Activated CD8-positive, alpha-beta memory T cell treated with anti-CD3 and anti-CD28 coated beads, Interleukin-2, amount 10 ng/mL, durations not matched to agents 7 days and 5 days (primary cell): ENCODE data around the gene ADI1. TPM values are rescaled to one million over a fixed set of nuclear protein-coding genes. Genes with fewer than 3 reads are reported as not detected.
"Not testable (repeated sequence)": the region's sequence is repeated elsewhere in the genome, so short reads cannot be mapped to it uniquely, and the experiment has no call there.

Experiments
- ATAC-seq: fragments of 150-1000 bp; cut with Tn5 transposase; one replicate; pipeline ENCODE4 v1.10.0; 2021; ENCODE audit warnings: moderate library complexity
- CTCF ChIA-PET: fragments of 350-600 bp; sonication (Branson Sonifier 250); formaldehyde crosslinking; loops from one replicate; lab custom pipeline; 2021; ENCODE audit warnings: antibody characterized with exemption; lab: Charles Lee
- DNase-seq: peaks from one replicate; pipeline ENCODE4 v3.0.0-alpha.2; 2020
- H3K27ac Mint-ChIP-seq: one replicate; pipeline ENCODE4 v1.8.0; 2021; ENCODE audit warnings: mild to moderate bottlenecking, mixed read lengths
- H3K27me3 Mint-ChIP-seq: one replicate; pipeline ENCODE4 v1.8.0; 2021; ENCODE audit warnings: mixed read lengths
- H3K36me3 Mint-ChIP-seq: one replicate; pipeline ENCODE4 v1.8.0; 2021; ENCODE audit warnings: mild to moderate bottlenecking, mixed read lengths
- H3K4me1 Mint-ChIP-seq: one replicate; pipeline ENCODE4 v1.8.0; 2021; ENCODE audit warnings: mixed read lengths
- H3K4me3 Mint-ChIP-seq: one replicate; pipeline ENCODE4 v1.8.0; 2021; ENCODE audit warnings: mild to moderate bottlenecking, moderate library complexity, mixed read lengths
- H3K9me3 Mint-ChIP-seq: one replicate; pipeline ENCODE4 v1.8.0; 2022; ENCODE audit warnings: low read depth, mixed read lengths
- total RNA-seq, 2 experiments: library from RNA; stranded (reverse); gene quantifications; one replicate each; pipeline ENCODE4 v1.2.3, GENCODE V29; 2021

Gene ADI1
- total RNA-seq, 2 experiments from 2014 or later = 15.0 to 16.6 TPM

DNA sequence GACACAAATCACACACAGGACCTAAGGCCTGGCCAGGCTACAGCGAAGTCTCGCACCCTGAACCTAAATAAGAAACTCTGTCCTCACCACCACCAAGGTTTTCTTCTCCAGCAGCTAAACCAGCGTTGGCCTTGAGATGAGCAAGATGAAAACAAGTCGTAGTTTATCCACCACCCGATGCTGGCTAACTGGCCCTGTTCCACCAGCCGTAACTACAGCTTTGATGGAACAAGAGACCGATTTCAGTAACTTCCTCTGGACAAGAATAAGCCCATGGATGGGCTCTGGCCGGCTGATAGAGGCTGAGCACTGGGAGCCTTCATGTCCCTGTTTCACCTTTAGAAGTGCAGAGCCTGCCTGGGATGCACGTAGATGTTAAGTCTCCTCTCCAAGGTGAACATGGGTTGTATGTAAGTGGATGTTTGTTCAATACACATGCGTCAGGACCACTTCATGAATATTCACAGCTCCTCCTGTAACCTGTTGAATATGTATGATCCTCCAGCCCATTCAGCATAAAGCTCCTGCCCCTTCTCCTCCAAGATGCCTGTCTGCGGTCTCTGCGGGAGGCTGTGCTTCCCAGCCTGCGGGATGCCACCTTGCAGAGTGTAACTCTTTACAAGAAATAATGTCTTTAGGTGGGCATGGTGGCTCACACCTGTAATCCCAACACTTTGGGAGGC lies 24.2 kb downstream of the ADI1 start:
- ATAC-seq = no peak
- Mint-ChIP-seq H3K4me3 (no peak overlapping the region), H3K36me3 (peaks cover 2% of the 10 kb centered on the region), H3K27ac (no peak overlapping the region), H3K9me3 (no peaks in the 10 kb centered on the region), H3K27me3 (no peaks in the 10 kb centered on the region), H3K4me1 (peaks cover 12% of the 10 kb centered on the region)
- CTCF ChIA-PET = no interaction called here
- DNase-seq = no peak

DNA sequence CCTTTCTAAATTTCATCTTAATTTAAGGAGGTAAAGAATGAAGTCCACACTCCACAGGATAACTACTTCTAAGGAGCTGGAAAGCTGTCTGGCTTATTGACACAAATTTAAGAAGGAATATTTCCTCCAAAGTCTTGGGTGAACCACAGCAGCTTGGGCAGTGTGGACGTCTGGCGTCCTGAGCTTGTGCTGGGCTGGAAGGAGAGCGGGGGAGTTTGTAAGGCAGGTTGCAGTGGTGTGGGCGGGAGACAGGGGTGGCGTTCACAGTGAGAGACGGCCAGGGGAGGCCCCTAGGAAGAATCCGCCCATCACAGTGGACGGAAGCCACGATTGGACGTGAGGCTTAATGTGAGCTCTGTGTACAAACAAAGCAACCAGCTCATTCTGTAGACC lies 25.7 kb downstream of the ADI1 start:
- Mint-ChIP-seq H3K27me3 (no peaks in the 10 kb centered on the region), H3K4me1 (peaks cover 12% of the 10 kb centered on the region), H3K27ac (no peak overlapping the region), H3K36me3 (peaks cover 2% of the 10 kb centered on the region), H3K9me3 (no peaks in the 10 kb centered on the region), H3K4me3 (no peak overlapping the region)
- DNase-seq (no peak), ATAC-seq (peak; percentile 46)
- CTCF ChIA-PET = no interaction called here

DNA sequence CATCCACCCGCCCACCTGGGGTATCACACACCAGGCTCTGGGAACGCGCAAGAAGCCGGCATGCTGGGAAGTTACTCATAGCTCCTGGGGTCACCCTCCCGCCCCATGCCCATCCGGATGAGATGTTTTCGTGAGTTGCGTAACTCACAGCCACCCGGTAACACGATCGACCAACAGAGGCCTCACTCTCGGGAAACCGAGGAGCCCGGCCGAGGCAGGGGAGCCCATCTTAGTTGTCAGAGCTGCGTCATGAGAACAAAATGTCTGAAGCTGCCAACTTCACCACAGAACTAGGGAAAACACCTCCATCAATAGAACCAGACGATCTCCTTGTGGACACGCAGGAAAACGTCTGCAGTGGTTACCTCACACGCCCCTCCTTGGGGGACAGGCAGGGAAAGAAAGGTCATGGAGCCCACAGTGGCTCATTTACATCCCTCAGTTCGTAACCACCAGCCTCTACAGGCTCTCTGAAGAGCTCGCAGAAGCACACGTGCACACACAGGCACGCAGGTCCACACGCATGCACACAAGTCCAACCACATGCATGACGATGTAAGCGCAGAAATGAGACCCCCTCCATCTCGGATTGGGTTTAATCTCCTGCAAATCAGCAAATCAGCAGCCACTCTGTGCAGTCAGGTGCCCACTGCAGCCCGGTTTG lies 26.2 kb downstream of the ADI1 start:
- DNase-seq = no peak
- CTCF ChIA-PET = no interaction called here
- H3K27ac Mint-ChIP-seq = no peak overlapping the region
- peaks cover under 1% of the 10 kb centered on the region for H3K36me3 Mint-ChIP-seq
- no peak overlapping the region for H3K4me3 Mint-ChIP-seq
- ATAC-seq = no peak
- H3K4me1 Mint-ChIP-seq = peaks cover 12% of the 10 kb centered on the region
- H3K27me3 Mint-ChIP-seq = no peaks in the 10 kb centered on the region
- H3K9me3 Mint-ChIP-seq = no peaks in the 10 kb centered on the region

DNA sequence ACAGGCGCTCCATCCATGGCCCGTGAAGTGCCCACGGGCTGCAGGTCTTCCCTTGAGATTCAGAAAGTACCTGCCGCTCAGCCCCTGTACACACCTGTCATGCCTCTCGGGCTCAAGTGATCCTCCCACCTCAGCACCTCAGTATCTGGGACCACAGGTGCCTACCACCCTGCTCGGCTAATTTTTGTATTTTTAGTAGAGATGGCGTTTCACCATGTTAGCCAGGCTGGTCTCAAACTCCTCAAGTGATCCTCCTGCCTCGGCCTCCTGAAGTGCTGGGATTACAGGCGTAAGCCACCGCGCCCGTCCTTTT lies 26.9 kb downstream of the ADI1 start:
- H3K36me3 Mint-ChIP-seq, H3K4me3 Mint-ChIP-seq, DNase-seq, H3K27me3 Mint-ChIP-seq, ATAC-seq, H3K9me3 Mint-ChIP-seq, CTCF ChIA-PET, H3K27ac Mint-ChIP-seq: not testable (repeated sequence)
- H3K4me1 Mint-ChIP-seq = peaks cover 12% of the 10 kb centered on the region

DNA sequence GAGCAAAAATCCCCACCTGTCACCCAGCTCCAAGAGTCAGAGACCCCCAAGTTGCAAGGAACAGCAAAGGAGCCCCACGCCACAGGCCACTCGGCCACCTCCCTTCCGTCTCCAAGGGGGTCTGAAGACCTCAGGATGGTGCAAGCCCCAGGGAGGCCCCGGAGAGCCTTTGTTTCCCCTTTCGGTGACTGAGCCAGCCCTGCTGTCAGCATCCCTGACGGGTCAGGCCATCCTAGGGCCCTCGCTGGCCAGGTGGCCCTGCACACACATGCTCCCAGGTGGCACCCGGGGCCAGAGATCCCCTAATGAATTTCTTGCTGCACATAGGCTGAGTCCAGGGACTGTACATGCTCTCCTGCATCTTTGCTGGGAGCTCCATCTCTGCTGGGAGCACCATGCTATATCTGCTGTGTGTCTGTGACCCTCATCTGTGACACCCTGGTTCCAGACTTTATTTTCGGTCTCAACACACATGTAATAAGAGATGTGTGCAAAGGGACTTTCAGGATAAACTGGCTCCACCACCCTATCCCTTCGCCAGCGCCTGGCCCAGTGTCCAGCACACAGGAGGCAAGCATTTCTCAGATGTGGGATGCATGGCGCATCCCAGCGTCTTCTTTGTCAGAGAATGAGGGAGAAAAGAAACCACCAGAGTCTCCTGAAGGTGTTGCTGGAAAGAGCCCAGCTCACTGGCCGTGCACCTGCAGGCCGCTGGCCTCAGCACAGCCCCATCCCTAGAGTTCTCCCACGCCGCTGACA lies 27.4 kb downstream of the ADI1 start:
- H3K9me3 Mint-ChIP-seq = no peaks in the 10 kb centered on the region
- no peaks in the 10 kb centered on the region for H3K36me3 Mint-ChIP-seq
- no peak for DNase-seq
- no peak overlapping the region for H3K27ac Mint-ChIP-seq
- CTCF ChIA-PET = no interaction called here
- H3K27me3 Mint-ChIP-seq = no peaks in the 10 kb centered on the region
- no peak overlapping the region for H3K4me3 Mint-ChIP-seq
- H3K4me1 Mint-ChIP-seq = peaks cover 12% of the 10 kb centered on the region
- no peak for ATAC-seq

DNA sequence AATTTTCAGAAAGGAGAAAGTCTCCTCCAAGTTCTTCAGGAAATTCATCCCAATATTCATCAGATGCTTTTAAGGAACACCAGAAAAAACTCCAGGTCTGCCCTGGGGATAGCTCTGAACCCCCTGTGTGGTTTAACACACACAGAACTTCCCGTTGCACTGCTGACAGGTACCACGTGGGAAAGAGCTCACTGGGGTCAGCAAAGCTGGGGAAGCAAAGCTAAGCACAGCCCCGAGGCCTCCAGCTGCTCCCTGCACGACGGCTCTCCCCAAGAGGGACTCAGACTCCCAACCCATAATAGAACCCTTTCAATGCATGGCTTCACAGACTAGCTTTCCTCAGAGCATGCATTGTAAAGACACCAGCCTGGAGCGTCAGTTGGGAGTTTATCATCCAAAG lies 28.0 kb downstream of the ADI1 start:
- Mint-ChIP-seq H3K27me3 (no peaks in the 10 kb centered on the region), H3K4me3 (no peak overlapping the region), H3K4me1 (peaks cover 12% of the 10 kb centered on the region), H3K36me3 (no peaks in the 10 kb centered on the region), H3K27ac (no peak overlapping the region), H3K9me3 (no peaks in the 10 kb centered on the region)
- ATAC-seq (no peak), DNase-seq (no peak)
- CTCF ChIA-PET = no interaction called here

DNA sequence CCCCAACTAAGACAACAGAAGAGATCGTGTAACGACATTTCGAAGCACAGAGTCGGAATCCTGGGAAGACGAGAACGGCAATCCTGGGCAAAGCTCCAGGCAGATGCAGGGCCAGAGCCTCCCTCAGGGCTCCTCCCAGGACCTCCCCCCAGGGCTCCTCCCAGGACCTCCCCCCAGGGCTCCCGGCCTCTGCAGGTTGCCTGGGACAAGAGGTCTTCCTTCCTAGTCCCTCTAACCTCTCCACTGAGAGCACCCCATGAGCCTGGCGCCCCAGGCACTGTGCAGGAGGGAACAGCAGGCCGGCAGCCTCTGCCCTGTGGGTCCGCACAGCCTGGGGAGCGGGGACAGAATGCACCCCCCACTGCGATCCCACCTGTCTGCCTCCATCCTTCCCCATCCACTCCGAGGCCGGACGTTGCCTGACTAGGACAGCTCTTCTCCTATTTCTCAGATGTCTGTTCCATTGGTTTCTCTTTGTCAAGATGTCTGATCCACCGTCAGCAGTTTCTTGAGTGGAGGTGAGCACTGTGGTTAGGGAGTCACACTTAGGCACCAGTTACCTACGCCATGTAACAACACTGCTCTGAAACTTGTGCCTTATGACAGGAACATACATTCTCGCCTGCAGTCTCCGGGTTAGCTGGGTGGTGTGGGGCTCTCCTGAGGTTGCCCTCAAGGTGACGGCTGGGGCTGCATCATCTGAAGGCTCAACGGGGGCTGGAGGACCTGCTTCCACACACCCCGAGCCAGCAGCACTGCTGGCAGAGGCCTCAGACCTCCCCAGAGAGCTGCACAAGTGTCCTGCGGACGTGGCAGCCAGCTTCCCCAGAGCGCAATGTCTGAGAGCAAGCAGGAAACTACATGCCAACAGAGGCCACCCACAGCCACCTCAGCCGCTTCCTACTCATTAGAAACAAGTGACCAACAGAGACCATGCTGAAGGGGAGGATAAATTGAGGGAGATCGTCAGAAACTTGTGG lies 28.9 kb downstream of the ADI1 start:
- CTCF ChIA-PET = no interaction called here
- Mint-ChIP-seq H3K27ac (no peak overlapping the region), H3K4me3 (no peak overlapping the region), H3K9me3 (no peaks in the 10 kb centered on the region), H3K36me3 (no peaks in the 10 kb centered on the region), H3K4me1 (peaks cover 12% of the 10 kb centered on the region), H3K27me3 (no peaks in the 10 kb centered on the region)
- DNase-seq = no peak
- ATAC-seq = no peak

DNA sequence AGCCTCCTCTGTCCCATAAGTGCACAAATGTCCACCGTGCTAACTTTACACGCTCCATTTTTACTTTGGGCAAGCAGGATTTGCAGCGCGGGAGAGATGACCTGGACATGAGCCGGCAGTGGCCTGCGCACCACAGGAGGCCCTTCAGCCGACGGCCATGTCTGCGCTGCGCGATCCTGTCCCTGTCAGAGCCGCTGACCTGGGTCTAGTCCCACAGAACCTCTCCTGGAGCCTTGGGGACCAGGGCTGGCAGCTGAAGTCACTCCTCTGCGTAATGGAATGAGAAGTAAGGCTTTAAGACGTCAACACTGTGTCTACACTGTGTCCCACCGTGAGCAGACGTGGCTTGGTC lies 29.6 kb downstream of the ADI1 start:
- no peak for DNase-seq
- Mint-ChIP-seq H3K27me3 (no peaks in the 10 kb centered on the region), H3K4me3 (no peak overlapping the region), H3K9me3 (no peaks in the 10 kb centered on the region), H3K4me1 (peaks cover 12% of the 10 kb centered on the region), H3K36me3 (no peaks in the 10 kb centered on the region), H3K27ac (no peak overlapping the region)
- CTCF ChIA-PET = no interaction called here
- ATAC-seq = no peak

DNA sequence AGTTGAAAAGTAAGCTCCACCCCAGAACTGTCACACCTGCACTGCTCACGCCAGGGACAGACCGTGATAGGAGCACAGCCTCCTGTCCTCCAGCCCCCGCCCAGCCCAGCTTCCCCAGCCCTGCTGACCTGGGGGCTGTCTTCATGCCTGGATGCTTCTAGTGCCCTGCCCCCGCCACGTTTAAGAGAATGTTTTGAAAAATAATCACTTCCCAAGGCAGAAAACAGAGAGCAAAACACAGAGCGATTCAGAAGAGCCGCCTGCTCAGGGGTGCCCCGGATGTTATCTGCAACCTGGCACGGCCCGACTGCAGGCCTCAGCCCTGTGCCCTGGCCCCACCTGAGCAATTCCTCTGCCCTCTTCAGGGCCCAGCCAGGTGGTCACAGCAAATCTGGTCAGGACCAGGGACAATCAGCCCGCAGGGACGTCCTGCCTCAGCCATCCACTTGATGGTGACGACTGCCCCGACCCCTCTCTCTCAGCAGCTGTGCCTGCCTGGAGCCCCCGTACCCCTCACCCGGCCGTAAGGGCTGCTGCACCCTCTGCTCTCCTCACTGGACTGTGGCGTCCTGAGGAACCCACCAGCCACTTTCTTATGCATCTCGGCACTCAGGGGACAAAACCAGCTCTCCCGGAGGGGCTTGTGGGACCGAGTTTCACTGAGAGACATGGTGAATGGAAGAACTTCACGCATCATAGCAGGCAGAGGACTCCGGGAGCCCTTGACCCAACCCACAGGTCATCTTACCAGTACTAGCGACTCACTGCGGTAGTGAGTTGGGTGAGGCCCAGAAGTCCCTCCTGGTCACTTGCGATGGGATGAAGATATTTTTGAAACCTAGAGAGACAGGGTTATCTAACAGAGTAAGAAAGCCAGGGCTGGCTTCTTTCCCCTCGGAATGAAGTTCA lies 30.2 kb downstream of the ADI1 start:
- DNase-seq (no peak), ATAC-seq (no peak)
- peaks cover 12% of the 10 kb centered on the region for H3K4me1 Mint-ChIP-seq
- H3K36me3 Mint-ChIP-seq = no peaks in the 10 kb centered on the region
- H3K27me3 Mint-ChIP-seq = no peaks in the 10 kb centered on the region
- H3K4me3 Mint-ChIP-seq = no peak overlapping the region
- no peaks in the 10 kb centered on the region for H3K9me3 Mint-ChIP-seq
- CTCF ChIA-PET = no interaction called here
- no peak overlapping the region for H3K27ac Mint-ChIP-seq

DNA sequence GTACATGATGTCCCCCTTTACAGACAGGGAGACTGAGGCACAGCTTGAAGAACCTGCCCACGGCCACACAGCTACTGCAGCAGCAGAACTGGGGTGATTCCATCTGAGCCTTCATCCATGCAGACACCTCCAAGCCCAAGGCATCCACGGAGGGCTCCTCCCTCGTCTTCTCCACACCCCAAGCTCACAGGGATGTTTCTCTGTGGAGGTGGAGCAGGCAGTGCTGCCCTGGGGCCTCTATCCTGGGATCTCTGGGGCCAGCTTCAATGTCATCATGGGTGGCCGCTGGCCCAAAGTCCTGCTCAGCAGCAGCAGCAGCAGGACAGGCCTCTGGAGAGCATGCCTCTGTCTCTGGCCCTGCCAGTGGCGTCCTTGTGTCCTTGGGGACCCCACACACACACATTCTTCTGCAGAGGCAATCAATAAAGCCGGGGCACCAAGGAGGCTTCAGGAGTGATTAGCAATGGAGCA lies 31.2 kb downstream of the ADI1 start:
- H3K27ac Mint-ChIP-seq = no peak overlapping the region
- H3K4me3 Mint-ChIP-seq = no peak overlapping the region
- H3K27me3 Mint-ChIP-seq = no peaks in the 10 kb centered on the region
- no peaks in the 10 kb centered on the region for H3K9me3 Mint-ChIP-seq
- CTCF ChIA-PET = no interaction called here
- DNase-seq (no peak), ATAC-seq (no peak)
- H3K4me1 Mint-ChIP-seq = peaks cover 12% of the 10 kb centered on the region
- H3K36me3 Mint-ChIP-seq = no peaks in the 10 kb centered on the region

DNA sequence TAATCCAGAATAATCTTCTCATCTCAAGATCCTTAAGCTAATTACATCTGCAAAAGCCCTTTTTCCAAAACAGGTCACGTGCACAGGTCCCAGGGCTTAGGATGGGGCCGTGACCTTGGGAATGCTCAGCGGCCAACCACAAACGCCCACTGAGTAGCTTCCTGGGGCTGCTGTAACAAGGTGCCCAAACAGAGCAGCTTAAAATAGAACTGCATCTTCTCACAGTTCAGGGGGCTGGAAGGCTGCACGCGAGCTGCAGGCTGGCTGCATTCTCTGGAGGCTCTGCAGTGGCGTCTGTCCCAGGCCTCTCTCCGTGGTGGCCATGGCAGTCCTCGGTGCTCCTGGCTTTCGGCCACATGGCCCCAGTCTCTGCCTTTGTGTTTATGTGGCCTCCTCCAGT lies 31.9 kb downstream of the ADI1 start:
- CTCF ChIA-PET = no interaction called here

DNA sequence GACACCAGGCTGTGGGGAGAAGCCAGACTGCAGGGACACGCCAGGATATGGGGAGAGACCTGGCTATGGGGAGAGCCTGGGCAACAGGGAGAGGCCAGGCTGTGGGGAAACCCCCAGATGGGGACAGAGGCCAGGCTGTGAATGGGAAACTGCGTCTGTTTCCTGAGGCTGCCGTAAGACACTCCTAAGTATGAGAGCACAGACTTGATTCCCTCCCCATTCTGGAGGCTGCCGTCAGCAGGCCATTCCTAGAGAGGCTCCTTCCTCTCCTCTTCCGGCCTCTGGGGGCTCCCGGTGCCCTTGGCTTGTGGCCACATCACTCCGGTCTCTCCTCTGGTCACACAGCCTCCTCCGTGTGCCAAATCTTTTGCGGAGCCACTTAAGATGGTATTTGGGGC lies 32.3 kb downstream of the ADI1 start:
- no peaks in the 10 kb centered on the region for H3K36me3 Mint-ChIP-seq
- no peaks in the 10 kb centered on the region for H3K27me3 Mint-ChIP-seq
- no peak overlapping the region for H3K27ac Mint-ChIP-seq
- peaks cover 12% of the 10 kb centered on the region for H3K4me1 Mint-ChIP-seq
- no peak for DNase-seq
- no peaks in the 10 kb centered on the region for H3K9me3 Mint-ChIP-seq
- CTCF ChIA-PET = no interaction called here
- H3K4me3 Mint-ChIP-seq = no peak overlapping the region
- ATAC-seq = no peak

More for the DNA sequence above, 31.9 kb downstream of the ADI1 start:
- Mint-ChIP-seq H3K9me3 (no peaks in the 10 kb centered on the region), H3K4me1 (peaks cover 12% of the 10 kb centered on the region), H3K27me3 (no peaks in the 10 kb centered on the region), H3K4me3 (no peak overlapping the region), H3K36me3 (no peaks in the 10 kb centered on the region), H3K27ac (no peak overlapping the region)
- ATAC-seq (no peak), DNase-seq (no peak)
